GM12892 (cell line): ENCODE results near the gene SMCHD1.
"Not testable (repeated sequence)": the region's sequence is repeated elsewhere in the genome, so short reads cannot be mapped to it uniquely, and the experiment has no call there.

ENCODE experiments used
- DNase-seq: peaks from one replicate; pipeline ENCODE4 v3.0.0; 2011; ENCODE audit not compliant: insufficient read length
- FAIRE-seq: peaks from 2 replicates; lab custom pipeline; 2011; peaks lifted over from hg19 to GRCh38; lab: Jason Lieb, UNC
- POLR2A ChIP-seq: IDR thresholded peaks from 2 replicates; pipeline ENCODE4 v1.6.1; 2011; ENCODE audit warnings: low read depth, low read length, control low read depth
- POLR2AphosphoS5 ChIP-seq: IDR thresholded peaks from 2 replicates; pipeline ENCODE4 v1.6.1; 2011; ENCODE audit warnings: low read depth, low read length, control low read depth
- TAF1 ChIP-seq: IDR thresholded peaks from 2 replicates; pipeline ENCODE4 v1.6.1; 2011; ENCODE audit warnings: low read depth, mild to moderate bottlenecking, control low read depth, low read length, borderline replicate concordance

SMCHD1 gene

DNA sequence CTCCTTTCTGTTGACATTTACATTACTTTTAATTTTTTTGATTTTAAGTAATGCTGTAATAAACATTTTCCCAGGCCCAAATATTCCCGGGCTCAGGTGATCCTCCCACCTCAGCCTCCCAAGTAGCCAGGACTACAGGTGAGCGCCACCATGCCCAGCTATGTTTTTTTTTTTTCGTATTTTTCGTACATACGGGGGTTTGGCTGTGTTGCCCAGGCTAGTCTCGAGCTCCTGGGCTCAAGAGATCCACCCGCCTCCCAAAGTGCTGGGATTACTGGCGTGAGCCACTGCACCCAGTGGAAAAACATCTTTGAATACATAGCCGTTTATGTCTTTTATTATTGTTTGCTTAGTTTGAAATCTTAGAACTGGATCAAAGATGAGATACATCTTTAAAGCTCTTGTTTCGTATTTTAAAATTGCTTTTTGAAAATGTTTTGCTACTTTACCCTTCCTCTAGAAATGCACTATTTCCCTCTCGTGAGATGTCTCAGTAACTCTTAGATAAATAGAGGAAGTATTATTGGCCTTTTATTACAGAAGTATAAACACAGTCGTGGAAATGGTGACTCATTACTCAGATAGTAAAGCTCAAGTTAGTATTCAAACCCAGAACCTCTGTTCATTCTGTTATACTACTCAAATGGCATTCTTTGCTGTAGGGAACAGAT lies 2.4 kb downstream of the SMCHD1 start:
- no peak for TF ChIP-seq POLR2A
- no peak for TF ChIP-seq POLR2AphosphoS5
- no peak for TF ChIP-seq TAF1
- DNase-seq, result no peak
- no peak for FAIRE-seq

DNA sequence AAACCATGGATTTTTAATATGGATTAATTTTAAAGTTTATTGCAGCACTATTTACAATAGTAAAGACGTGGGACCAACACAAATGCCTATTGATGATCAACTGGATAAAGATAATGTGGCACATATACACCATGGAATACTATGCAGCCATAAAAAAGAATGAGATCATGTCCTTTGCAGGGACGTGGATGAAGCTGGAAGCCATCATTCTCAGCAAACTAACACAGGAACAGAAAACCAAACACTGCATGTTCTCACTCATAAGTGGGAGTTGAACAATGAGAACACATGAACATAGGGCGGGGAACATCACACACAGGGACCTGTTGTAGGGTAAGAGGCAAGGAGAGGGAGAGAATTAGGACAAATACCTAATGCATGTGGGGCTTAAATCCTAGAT lies 5.3 kb downstream of the SMCHD1 start:
- not testable (repeated sequence) for FAIRE-seq, DNase-seq

DNA sequence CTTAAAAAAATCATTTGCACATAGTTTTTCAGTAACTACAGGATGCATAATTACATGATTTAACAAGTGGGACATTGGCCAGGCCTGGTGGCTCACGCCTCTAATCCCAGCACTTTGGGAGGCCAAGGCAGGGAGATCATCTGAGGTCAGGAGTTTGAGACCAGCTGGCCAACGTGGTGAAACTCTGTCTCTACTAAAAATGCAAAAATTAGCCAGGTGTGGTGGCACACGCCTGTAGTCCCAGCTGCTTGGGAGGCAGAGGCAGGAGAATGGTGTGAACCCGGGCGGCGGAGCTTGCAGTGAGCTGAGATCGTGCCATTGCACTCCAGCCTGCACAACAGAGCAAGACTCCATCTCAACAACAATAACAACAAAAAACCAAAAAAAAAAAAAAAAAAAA lies 6.8 kb downstream of the SMCHD1 start:
- DNase-seq, result not testable (repeated sequence)

DNA sequence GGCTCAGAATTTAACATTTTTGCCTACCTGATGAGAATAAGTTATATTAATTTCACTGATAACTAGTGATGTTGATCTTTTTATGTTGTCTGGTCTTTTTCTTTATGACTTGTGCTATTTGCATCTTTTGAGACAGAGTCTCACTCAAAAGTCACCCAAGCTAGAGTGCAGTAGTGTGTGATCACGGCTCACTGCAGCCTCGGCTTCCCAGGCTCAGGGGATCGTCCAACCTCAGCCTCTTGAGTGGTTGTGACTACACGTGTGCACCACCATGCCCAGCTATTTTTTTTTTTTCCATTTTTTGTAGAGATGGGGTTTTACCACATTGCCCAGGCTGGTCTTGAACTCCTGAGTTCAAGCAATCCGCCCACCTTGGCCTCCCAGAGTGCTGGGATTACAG lies 7.5 kb downstream of the SMCHD1 start:
- DNase-seq, result no peak
- FAIRE-seq, result no peak
- no peak for TF ChIP-seq POLR2AphosphoS5
- TF ChIP-seq TAF1, result no peak
- TF ChIP-seq POLR2A, result no peak

More for the DNA sequence above, 6.8 kb downstream of the SMCHD1 start:
- not testable (repeated sequence) for FAIRE-seq

DNA sequence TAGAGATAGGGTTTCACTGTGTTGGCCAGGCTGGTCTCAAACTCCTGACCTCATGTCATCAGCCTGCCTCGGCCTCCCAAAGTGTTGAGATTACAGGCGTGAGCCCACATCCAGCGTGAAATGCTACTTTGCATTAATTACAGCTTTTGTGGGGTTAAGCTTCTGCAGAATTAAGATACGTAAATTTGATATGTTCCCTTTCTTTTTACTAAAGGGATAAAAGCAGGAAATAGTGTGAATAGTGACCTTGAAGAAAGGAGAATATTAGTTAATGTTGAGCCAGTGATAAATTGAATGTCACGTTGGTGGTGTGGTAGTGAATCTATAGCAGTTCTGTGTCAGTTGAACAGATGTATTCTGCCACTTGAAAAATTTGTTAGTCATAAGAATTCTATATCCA lies 16.9 kb downstream of the SMCHD1 start:
- TF ChIP-seq POLR2A (no peak), POLR2AphosphoS5 (no peak), TAF1 (no peak)
- DNase-seq (no peak), FAIRE-seq (no peak)

DNA sequence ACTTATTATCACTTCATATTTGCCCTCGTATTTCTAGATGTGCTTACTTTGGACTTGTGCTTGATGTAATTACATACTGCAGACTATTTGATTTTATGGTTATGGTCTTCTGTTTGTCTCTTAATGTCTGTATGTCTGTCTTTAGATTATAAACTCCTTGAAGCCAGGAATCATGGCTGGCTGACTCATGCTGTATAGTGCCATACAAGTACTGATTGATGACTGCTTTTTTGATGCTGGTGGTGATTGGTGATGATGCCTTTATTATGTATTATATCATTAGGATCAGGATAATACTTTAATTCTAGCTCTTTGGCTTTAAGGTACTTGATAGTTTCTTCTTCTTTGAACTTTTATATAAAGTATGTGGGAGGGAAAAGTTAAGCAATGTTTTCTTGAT lies 17.3 kb downstream of the SMCHD1 start:
- DNase-seq, result no peak
- TF ChIP-seq POLR2AphosphoS5 (no peak), POLR2A (no peak), TAF1 (no peak)
- peak; percentile 27 for FAIRE-seq

DNA sequence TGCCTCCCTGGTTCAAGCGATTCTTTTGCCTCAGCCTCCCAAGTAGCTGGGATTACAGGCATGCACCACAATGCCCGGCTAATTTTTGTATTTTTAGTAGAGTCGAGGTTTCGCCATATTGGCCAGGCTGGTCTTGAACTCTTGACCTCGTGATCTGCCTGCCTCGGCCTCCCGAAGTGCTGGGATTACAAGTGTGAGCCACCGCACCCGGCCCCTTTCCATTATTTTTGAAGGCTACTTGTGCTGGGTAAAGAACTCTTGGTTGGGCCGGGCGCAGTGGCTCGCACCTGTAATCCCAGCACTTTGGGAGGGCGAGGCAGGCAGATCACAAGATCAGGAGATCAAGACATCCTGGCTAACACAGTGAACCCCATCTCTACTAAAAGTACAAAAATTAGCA lies 23.4 kb downstream of the SMCHD1 start:
- DNase-seq, FAIRE-seq: not testable (repeated sequence)

DNA sequence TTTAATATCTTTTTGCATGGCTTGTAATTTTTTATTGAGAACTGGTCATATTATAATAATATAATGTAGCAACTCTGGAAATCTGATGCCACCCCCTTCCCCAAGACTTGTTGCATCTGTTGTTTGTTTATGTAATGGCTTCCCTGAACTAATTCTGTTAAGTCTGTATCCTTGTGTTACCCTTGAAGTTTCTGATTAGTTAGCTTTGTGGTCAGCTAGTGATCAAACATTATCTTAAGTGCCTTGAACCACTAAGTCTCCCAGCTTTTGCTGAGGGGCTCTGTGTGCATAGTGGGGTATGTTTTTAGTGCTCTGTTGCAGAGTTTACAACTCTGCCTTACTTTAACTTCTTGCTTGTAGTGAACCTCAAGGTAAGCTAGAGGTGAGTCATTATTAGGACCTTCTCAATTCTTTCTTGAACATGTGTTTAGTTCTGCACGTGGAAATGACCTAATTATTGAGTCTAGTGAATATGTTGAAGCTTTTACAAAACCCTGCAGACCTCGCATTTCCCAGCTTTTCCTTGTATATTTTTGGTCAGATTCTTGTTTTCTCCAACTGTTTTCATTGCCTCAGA lies 24.8 kb downstream of the SMCHD1 start:
- DNase-seq (no peak), FAIRE-seq (no peak)
- TF ChIP-seq TAF1, result no peak
- no peak for TF ChIP-seq POLR2A
- TF ChIP-seq POLR2AphosphoS5, result no peak

DNA sequence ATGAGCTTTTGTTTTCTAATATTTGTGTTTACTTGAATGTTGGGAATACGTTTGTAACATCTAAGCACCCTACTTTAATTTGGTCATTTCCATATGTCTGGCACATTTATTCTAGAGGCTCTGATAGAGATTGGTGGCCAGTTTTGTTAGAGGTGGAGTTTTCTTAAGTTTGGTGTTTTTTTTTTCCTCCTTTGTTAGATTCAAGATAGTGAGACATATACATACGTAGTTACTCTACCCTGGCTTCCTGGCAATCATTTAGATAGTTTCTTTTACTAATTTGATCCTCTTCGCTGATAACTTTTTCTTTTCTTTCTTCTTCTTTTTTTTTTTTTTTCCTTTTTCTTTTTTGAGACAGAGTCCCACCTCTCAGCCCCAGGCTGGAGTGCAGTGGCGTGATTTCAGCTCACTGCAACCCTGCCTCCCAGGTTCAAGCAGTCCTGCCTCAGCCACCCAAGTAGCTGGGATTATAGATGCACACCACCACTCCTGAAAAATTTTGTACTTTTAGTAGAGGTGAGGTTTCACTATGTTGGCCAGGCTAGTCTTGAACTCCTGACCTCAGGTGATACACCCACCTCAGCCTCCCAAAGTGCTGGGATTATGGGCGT lies 26.6 kb downstream of the SMCHD1 start:
- DNase-seq, result no peak
- FAIRE-seq, result no peak
- TF ChIP-seq TAF1, result no peak
- TF ChIP-seq POLR2A, result no peak
- TF ChIP-seq POLR2AphosphoS5, result no peak

DNA sequence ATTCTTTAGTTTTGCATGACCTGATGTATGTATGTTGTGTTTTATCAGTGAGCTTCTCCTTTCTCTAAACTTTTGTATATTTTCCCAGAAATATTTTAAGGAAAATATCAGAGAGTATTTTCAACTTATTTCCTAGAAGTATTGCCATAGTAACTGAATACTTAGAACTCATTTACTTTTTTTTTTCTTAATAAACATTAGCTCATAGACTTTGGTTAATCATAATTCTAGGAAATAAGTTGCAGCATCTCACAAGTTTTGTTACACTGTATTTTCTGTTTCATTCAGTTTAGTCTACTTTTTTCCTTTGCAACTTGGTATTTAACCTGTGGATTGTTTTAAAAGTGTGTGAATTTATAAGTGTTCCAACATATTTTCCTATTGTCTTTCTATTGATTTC lies 27.5 kb downstream of the SMCHD1 start:
- no peak for TF ChIP-seq POLR2AphosphoS5
- no peak for TF ChIP-seq TAF1
- TF ChIP-seq POLR2A, result no peak
- no peak for FAIRE-seq
- no peak for DNase-seq

DNA sequence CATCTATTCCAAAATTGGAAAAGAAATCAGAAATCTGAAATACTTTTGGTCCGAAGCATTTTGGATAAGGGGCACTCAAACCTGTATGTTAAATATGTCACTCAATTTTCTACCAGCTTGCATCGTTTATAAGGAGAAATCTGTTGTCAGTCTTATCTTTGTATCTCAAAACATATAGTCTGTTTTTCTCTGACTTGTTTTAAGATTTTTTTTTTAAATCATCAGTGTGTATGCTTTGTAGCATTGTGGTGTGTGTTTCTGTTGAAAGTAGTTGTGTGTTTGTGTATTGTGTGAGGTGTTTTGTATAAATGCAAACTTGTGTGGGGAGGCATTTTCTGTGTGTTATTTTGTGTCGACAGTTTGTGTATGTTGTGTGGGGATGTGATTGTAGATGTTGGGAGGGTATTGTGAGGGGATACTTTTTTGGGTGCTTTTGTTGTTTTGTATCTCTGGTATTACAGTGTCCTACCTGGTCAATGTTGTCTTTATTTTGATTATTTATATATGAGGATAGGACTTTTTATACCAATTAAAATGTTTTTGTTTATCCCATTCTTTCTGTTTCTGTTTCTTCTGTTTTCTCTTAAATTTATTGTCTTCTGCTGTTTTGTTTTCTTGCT lies 30.9 kb downstream of the SMCHD1 start:
- DNase-seq (no peak), FAIRE-seq (peak; percentile 84)
- no peak for TF ChIP-seq POLR2A
- no peak for TF ChIP-seq TAF1
- TF ChIP-seq POLR2AphosphoS5, result no peak

DNA sequence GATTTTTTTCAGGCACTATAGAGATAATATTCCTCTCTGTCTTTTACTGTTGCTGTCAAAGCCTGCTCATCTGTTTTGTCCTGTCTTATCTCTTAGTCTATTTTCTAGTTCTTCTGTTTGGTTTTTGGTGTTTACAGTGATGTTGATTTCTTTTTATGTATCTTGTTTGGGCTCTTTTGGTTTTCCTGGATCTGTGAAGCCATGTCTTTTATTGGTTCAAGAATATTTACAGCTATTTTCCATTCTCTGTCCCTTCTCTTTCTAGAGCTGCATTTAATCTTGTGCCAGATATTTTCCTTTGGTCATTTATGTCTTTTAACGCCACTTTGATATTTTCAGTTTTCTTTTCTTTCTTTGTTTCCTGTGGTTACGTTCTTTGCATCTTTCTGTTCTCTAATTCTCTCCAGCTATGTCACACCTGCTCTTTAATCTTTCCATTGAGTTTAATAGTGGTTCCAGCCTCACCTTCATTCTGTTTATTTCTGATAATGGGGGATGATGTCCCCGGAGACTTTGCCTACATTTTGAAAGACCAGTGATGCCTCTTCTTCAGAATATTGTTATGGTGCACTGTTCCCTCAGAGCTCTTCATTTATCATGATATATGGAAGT lies 32.0 kb downstream of the SMCHD1 start:
- DNase-seq (no peak), FAIRE-seq (peak; percentile 74)
- TF ChIP-seq TAF1 (no peak), POLR2A (no peak), POLR2AphosphoS5 (no peak)
